PC-9 (cell line): ENCODE results near the gene IL5. TPM values are rescaled to one million over a fixed set of nuclear protein-coding genes. Genes with fewer than 3 reads are reported as not detected.

Experiments used
- BruUV-seq: library from RNA; stranded (reverse); fragments of 400-500 nt; replicated peaks from 2 replicates; lab custom pipeline; 2021; lab: Mats Ljungman, UMichigan
- CTCF ChIA-PET: fragments of 300-600 bp; sonication (Branson Sonifier 250); formaldehyde crosslinking; loops from one replicate; lab custom pipeline; 2022; ENCODE audit warnings: antibody characterized with exemption; lab: Charles Lee
- POLR2A ChIA-PET: fragments of 300-600 bp; sonication (Branson Sonifier 250); formaldehyde crosslinking; loops from one replicate; lab custom pipeline; 2022; ENCODE audit warnings: antibody characterized with exemption; ENCODE audit not compliant: unreplicated experiment; lab: Charles Lee
- DNase-seq, 2 experiments: peaks; one replicate each; pipeline versions ENCODE4 v3.0.0 to v3.0.0-alpha.2; 2015 to 2022; ENCODE audit warnings: mixed read lengths in 1 of 2
- H2AFZ ChIP-seq: fragments of 200-600 bp; sonication (generic); 2 replicates; pipeline ENCODE4 v1.8.1; 2017; ENCODE audit warnings: antibody characterized with exemption
- H3F3A ChIP-seq: fragments of 200-600 bp; sonication (generic); 2 replicates; pipeline ENCODE4 v1.8.1; 2017; ENCODE audit warnings: antibody characterized with exemption, mild to moderate bottlenecking, low read depth; ENCODE audit not compliant: insufficient read depth
- H3K27ac ChIP-seq: fragments of 200-600 bp; sonication (generic); 2 replicates; pipeline ENCODE4 v1.6.1; 2016; ENCODE audit warnings: mixed run types
- H3K27me3 ChIP-seq: fragments of 200-600 bp; sonication (generic); 2 replicates; pipeline ENCODE4 v1.6.1; 2016; ENCODE audit warnings: low read depth, mixed run types; ENCODE audit not compliant: insufficient read depth
- H3K36me3 ChIP-seq: fragments of 200-600 bp; sonication (generic); 2 replicates; pipeline ENCODE4 v1.6.1; 2016; ENCODE audit warnings: low read depth, mixed run types
- H3K4me1 ChIP-seq: fragments of 200-600 bp; sonication (generic); replicated peaks from 2 replicates; pipeline ENCODE4 v1.6.1; 2016; ENCODE audit warnings: mixed run types; ENCODE audit not compliant: insufficient read depth
- H3K4me2 ChIP-seq: fragments of 200-600 bp; sonication (generic); 2 replicates; pipeline ENCODE4 v1.6.1; 2017; ENCODE audit warnings: mixed run types
- H3K4me3 ChIP-seq: fragments of 200-600 bp; sonication (generic); 2 replicates; pipeline ENCODE4 v1.6.1; 2016; ENCODE audit warnings: mixed run types
- H3K79me2 ChIP-seq: fragments of 200-600 bp; sonication (generic); 2 replicates; pipeline ENCODE4 v1.6.1; 2017; ENCODE audit warnings: low read depth, mixed run types
- H3K9me2 ChIP-seq: fragments of 200-600 bp; sonication (generic); 2 replicates; pipeline ENCODE4 v1.8.1; 2017; ENCODE audit warnings: mild to moderate bottlenecking; ENCODE audit not compliant: insufficient read depth
- H3K9me3 ChIP-seq: fragments of 200-600 bp; sonication (generic); 2 replicates; pipeline ENCODE4 v1.8.1; 2016; ENCODE audit warnings: low read depth; ENCODE audit not compliant: insufficient read depth
- H4K20me1 ChIP-seq: fragments of 200-600 bp; sonication (generic); 2 replicates; pipeline ENCODE4 v1.8.1; 2017; ENCODE audit not compliant: insufficient read depth
- CTCF ChIP-seq: fragments of 200-600 bp; sonication (generic); conservative IDR thresholded peaks from 2 replicates; pipeline ENCODE4 v1.6.1; 2017; ENCODE audit warnings: mixed run types, antibody characterized with exemption, mild to moderate bottlenecking, moderate library complexity
- EZH2 ChIP-seq: fragments of 200-600 bp; sonication (generic); IDR thresholded peaks from 2 replicates; pipeline ENCODE4 v1.8.0; 2017; ENCODE audit warnings: antibody characterized with exemption, low read depth
- intact Hi-C: fragments of 100-400 bp; cut with micrococcal nuclease; formaldehyde crosslinking; loops from one replicate; pipeline ENCODE4 v1.10.0; 2022; ENCODE audit not compliant: unreplicated experiment
- total RNA-seq: library from RNA; stranded (reverse); gene quantifications from 2 replicates; pipeline ENCODE4 v1.2.3, GENCODE V29; 2021

IL5 gene
- total RNA-seq, 1 experiment from 2014 or later: not detected

- DNase-seq: no peak
- H3F3A ChIP-seq: peaks cover 19% of the 10 kb centered on the region
- no peak overlapping the region for H3K4me3 ChIP-seq
- H2AFZ ChIP-seq: no peak overlapping the region
- no peak overlapping the region for H3K4me2 ChIP-seq
- no peaks in the 10 kb centered on the region for H3K36me3 ChIP-seq
- no TSS peak for BruUV-seq
- intact Hi-C loops: no loop called here
- H3K9me3 ChIP-seq: no peaks in the 10 kb centered on the region; the same call in 1 of the 2 replicates
- peaks cover 19% of the 10 kb centered on the region for H3K4me1 ChIP-seq
- no peaks in the 10 kb centered on the region for H3K79me2 ChIP-seq
- TF ChIP-seq CTCF (no peak), EZH2 (no peak)
- no peaks in the 10 kb centered on the region for H4K20me1 ChIP-seq
- no peaks in the 10 kb centered on the region for H3K9me2 ChIP-seq
- POLR2A ChIA-PET: no interaction called here
- H3K27ac ChIP-seq: no peak overlapping the region
- CTCF ChIA-PET: no interaction called here
- H3K27me3 ChIP-seq: no peaks in the 10 kb centered on the region
Measured at GRCh38 chr5:132504746-132505145, 38.6 kb downstream of the IL5 start.

- intact Hi-C loops: no loop called here
- no peaks in the 10 kb centered on the region; the same call in 1 of the 2 replicates for H3K9me3 ChIP-seq
- CTCF ChIA-PET: no interaction called here
- H2AFZ ChIP-seq: no peak overlapping the region
- no peaks in the 10 kb centered on the region for H3K9me2 ChIP-seq
- H3K36me3 ChIP-seq: no peaks in the 10 kb centered on the region
- no peaks in the 10 kb centered on the region for H3K27me3 ChIP-seq
- no peaks in the 10 kb centered on the region for H4K20me1 ChIP-seq
- no peak overlapping the region for H3K4me3 ChIP-seq
- no peak overlapping the region for H3K27ac ChIP-seq
- peaks cover 18% of the 10 kb centered on the region; the same call in 1 of the 2 replicates for H3F3A ChIP-seq
- POLR2A ChIA-PET: no interaction called here
- BruUV-seq: no TSS peak
- no peak overlapping the region for H3K4me2 ChIP-seq
- H3K4me1 ChIP-seq: peaks cover 33% of the 10 kb centered on the region
- DNase-seq: no peak
- TF ChIP-seq EZH2 (no peak), CTCF (no peak)
- no peaks in the 10 kb centered on the region for H3K79me2 ChIP-seq
Measured at GRCh38 chr5:132503244-132503643, 40.1 kb downstream of the IL5 start.

- no peaks in the 10 kb centered on the region for H3K79me2 ChIP-seq
- ChIA-PET POLR2A (no interaction called here), CTCF (interaction anchor here (0.7 to 1.0 kb wide), 2 partner anchors 36 to 77 kb away, joined by 3 to 4 read pairs; no protein-coding TSS in a partner anchor)
- TF ChIP-seq EZH2 (no peak), CTCF (no peak)
- H3K27ac ChIP-seq: no peak overlapping the region; the same call in 1 of the 2 replicates
- no peaks in the 10 kb centered on the region for H3K27me3 ChIP-seq
- H3F3A ChIP-seq: peaks cover 25% of the 10 kb centered on the region
- H3K4me1 ChIP-seq: peaks cover 43% of the 10 kb centered on the region
- no peaks in the 10 kb centered on the region for H3K36me3 ChIP-seq
- H3K9me3 ChIP-seq: no peaks in the 10 kb centered on the region; the same call in 1 of the 2 replicates
- BruUV-seq: no TSS peak
- no peak for DNase-seq
- H4K20me1 ChIP-seq: no peaks in the 10 kb centered on the region
- no peak overlapping the region for H2AFZ ChIP-seq
- intact Hi-C loops: loop anchor here (1.0 to 2.0 kb wide), 2 partner anchors 116 to 437 kb away; no protein-coding TSS in a partner anchor
- H3K4me2 ChIP-seq: no peak overlapping the region
- no peaks in the 10 kb centered on the region for H3K9me2 ChIP-seq
- H3K4me3 ChIP-seq: no peak overlapping the region
Measured at GRCh38 chr5:132501961-132502931, 41.1 kb downstream of the IL5 start.
